ENCODE results near the gene DCAF16. TPM values are rescaled to one million over a fixed set of nuclear protein-coding genes. Genes with fewer than 3 reads are reported as not detected.

The DCAF16 gene
- total and polyA plus RNA-seq, 3 donors from 2014 or later = 30.5 to 48.0 (median 42.6) TPM

GRCh38 chr4:17778431-17778830 lies 32.1 kb downstream of the DCAF16 start:
- DNase-seq = no peak
- Histone ChIP-seq H3K9me3 (no peaks in the 10 kb centered on the region), H3K4me3 (no peak overlapping the region), H3K36me3 (ENCODE audit: low read depth, missing control alignments) (no peaks in the 10 kb centered on the region), H3K27ac (no peak overlapping the region), H3K4me1 (peaks cover 6% of the 10 kb centered on the region), H3K27me3 (no peaks in the 10 kb centered on the region)
- 87 to 98% methylated on average over 3 of the region's 3 CpGs for WGBS, 2 donors
- intact Hi-C loops (cut with DNase I; ENCODE audit: low total_unique reads) = no loop called here
- TF ChIP-seq POLR2A (IDR thresholded peaks at IDR 0.05) = no peak
- no peak for TF ChIP-seq CTCF (IDR thresholded peaks at IDR 0.05)

GRCh38 chr4:17773135-17773698 lies 37.3 kb downstream of the DCAF16 start:
- WGBS, 2 donors = 85 to 90% methylated on average over 10 of the region's 10 CpGs

GRCh38 chr4:17771284-17771908 lies 39.2 kb downstream of the DCAF16 start:
- Histone ChIP-seq H3K36me3 (ENCODE audit: low read depth, missing control alignments) (no peaks in the 10 kb centered on the region), H3K9me3 (no peaks in the 10 kb centered on the region), H3K4me1 (no peaks in the 10 kb centered on the region), H3K4me3 (no peak overlapping the region), H3K27me3 (no peaks in the 10 kb centered on the region), H3K27ac (no peak overlapping the region)
- 59 to 63% methylated on average over 8 of the region's 8 CpGs for WGBS, 2 donors
- TF ChIP-seq POLR2A (IDR thresholded peaks at IDR 0.05) (no peak), CTCF (IDR thresholded peaks at IDR 0.05) (no peak)
- DNase-seq = no peak
- intact Hi-C loops (cut with DNase I; ENCODE audit: low total_unique reads) = no loop called here

More at GRCh38 chr4:17773135-17773698, 37.3 kb downstream of the DCAF16 start:
- Histone ChIP-seq H3K36me3 (ENCODE audit: low read depth, missing control alignments) (no peaks in the 10 kb centered on the region), H3K27ac (no peak overlapping the region), H3K4me3 (no peak overlapping the region), H3K9me3 (no peaks in the 10 kb centered on the region), H3K4me1 (no peaks in the 10 kb centered on the region), H3K27me3 (no peaks in the 10 kb centered on the region)
- intact Hi-C loops (cut with DNase I; ENCODE audit: low total_unique reads) = no loop called here
- TF ChIP-seq CTCF (IDR thresholded peaks at IDR 0.05) (no peak), POLR2A (IDR thresholded peaks at IDR 0.05) (no peak)
- no peak for DNase-seq

GRCh38 chr4:17770845-17771244 lies 39.7 kb downstream of the DCAF16 start:
- intact Hi-C loops (cut with DNase I; ENCODE audit: low total_unique reads) = no loop called here
- 62 to 70% methylated on average over 4 of the region's 4 CpGs for WGBS, 2 donors
- DNase-seq = no peak

More at GRCh38 chr4:17770845-17771244, 39.7 kb downstream of the DCAF16 start:
- Histone ChIP-seq H3K4me1 (no peaks in the 10 kb centered on the region), H3K27ac (no peak overlapping the region), H3K36me3 (ENCODE audit: low read depth, missing control alignments) (no peaks in the 10 kb centered on the region), H3K27me3 (no peaks in the 10 kb centered on the region), H3K9me3 (no peaks in the 10 kb centered on the region), H3K4me3 (no peak overlapping the region)
- no peak for TF ChIP-seq CTCF (IDR thresholded peaks at IDR 0.05)
- no peak for TF ChIP-seq POLR2A (IDR thresholded peaks at IDR 0.05)

Data from testis (tissue), 3 donors.